GM12891 (cell line): Measurements from ENCODE around the gene MYF6.

ENCODE experiments used
- DNase-seq: peaks from one replicate; pipeline ENCODE4 v3.0.0; 2011; ENCODE audit warnings: low spot score; ENCODE audit not compliant: insufficient read length
- FAIRE-seq: peaks from 2 replicates; lab custom pipeline; 2011; peaks lifted over from hg19 to GRCh38; lab: Jason Lieb, UNC
- PAX5 ChIP-seq: IDR thresholded peaks from 2 replicates; pipeline ENCODE4 v1.6.1; 2011; ENCODE audit warnings: low read length, moderate library complexity, mild to moderate bottlenecking; ENCODE audit not compliant: insufficient read depth, severe bottlenecking
- POLR2A ChIP-seq: IDR thresholded peaks from 2 replicates; pipeline ENCODE4 v1.6.1; 2011; ENCODE audit warnings: low read depth, low read length, control low read depth
- POLR2AphosphoS5 ChIP-seq: IDR thresholded peaks from 2 replicates; pipeline ENCODE4 v1.6.1; 2011; ENCODE audit warnings: low read depth, low read length, control low read depth
- POU2F2 ChIP-seq: IDR thresholded peaks from 2 replicates; pipeline ENCODE4 v1.6.1; 2011; ENCODE audit warnings: low read depth, mild to moderate bottlenecking, control low read depth, low read length, moderate library complexity
- SPI1 ChIP-seq: IDR thresholded peaks from 2 replicates; pipeline ENCODE4 v1.6.1; 2011; ENCODE audit warnings: low read depth, low read length, control low read depth
- TAF1 ChIP-seq: IDR thresholded peaks from 2 replicates; pipeline ENCODE4 v1.6.1; 2011; ENCODE audit warnings: low read depth, low read length, control low read depth

MYF6 gene

DNA sequence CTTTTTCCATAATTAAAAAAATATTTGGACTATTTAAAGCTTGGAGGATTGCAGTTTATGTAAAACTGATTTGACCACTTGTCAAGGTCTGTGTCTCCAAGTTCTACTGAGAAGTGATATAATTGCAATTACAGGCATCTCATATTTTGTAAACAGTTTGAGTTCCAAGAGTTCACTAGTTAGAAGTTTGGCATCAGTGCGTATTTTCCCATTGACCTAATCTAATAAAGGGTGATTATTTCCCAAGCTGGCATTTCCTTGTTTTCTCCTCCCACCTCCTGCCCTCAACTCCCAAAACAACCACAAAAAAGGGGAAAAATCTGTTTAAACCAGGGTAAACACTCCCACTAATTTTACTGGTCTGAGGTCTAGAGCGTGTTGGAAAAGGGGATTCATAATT lies 3.0 kb upstream of the MYF6 start:
- no peak for FAIRE-seq
- TF ChIP-seq POLR2A (no peak), POU2F2 (no peak), TAF1 (no peak), POLR2AphosphoS5 (no peak), SPI1 (no peak), PAX5 (no peak)

DNA sequence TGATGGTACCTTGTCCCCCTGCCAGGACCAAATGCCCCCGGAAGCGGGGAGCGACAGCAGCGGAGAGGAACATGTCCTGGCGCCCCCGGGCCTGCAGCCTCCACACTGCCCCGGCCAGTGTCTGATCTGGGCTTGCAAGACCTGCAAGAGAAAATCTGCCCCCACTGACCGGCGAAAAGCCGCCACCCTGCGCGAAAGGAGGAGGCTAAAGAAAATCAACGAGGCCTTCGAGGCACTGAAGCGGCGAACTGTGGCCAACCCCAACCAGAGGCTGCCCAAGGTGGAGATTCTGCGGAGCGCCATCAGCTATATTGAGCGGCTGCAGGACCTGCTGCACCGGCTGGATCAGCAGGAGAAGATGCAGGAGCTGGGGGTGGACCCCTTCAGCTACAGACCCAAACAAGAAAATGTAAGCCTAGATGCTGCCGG lies 410 bp downstream of the MYF6 start:
- no peak for DNase-seq
- TF ChIP-seq POLR2A = no peak
- TF ChIP-seq POU2F2 = no peak
- TF ChIP-seq POLR2AphosphoS5 = no peak
- TF ChIP-seq PAX5 = no peak
- no peak for TF ChIP-seq TAF1
- TF ChIP-seq SPI1 = no peak
- FAIRE-seq = no peak

More for the DNA sequence above, 3.0 kb upstream of the MYF6 start:
- DNase-seq = no peak

GRCh38 chr12:80708259-80708974 lies 983 bp downstream of the MYF6 start:
- DNase-seq (no peak), FAIRE-seq (no peak)
- TF ChIP-seq SPI1 = no peak
- no peak for TF ChIP-seq POU2F2
- TF ChIP-seq TAF1 = no peak
- TF ChIP-seq PAX5 = no peak
- TF ChIP-seq POLR2AphosphoS5 = no peak
- no peak for TF ChIP-seq POLR2A

GRCh38 chr12:80708975-80709328 lies 1.5 kb downstream of the MYF6 start:
- DNase-seq = no peak
- FAIRE-seq = no peak
- no peak for TF ChIP-seq POLR2AphosphoS5
- TF ChIP-seq POLR2A = no peak
- no peak for TF ChIP-seq TAF1
- no peak for TF ChIP-seq SPI1
- no peak for TF ChIP-seq PAX5

GRCh38 chr12:80709811-80710726 lies 2.6 kb downstream of the MYF6 start:
- no peak for FAIRE-seq
- TF ChIP-seq TAF1 = no peak
- TF ChIP-seq SPI1 = no peak
- no peak for TF ChIP-seq POU2F2
- no peak for TF ChIP-seq PAX5
- TF ChIP-seq POLR2AphosphoS5 = no peak
- no peak for TF ChIP-seq POLR2A
- DNase-seq = no peak

GRCh38 chr12:80710727-80711449 lies 3.5 kb downstream of the MYF6 start:
- TF ChIP-seq POLR2A (no peak), POU2F2 (no peak), POLR2AphosphoS5 (no peak), TAF1 (no peak), PAX5 (no peak), SPI1 (no peak)
- FAIRE-seq = no peak
- no peak for DNase-seq

DNA sequence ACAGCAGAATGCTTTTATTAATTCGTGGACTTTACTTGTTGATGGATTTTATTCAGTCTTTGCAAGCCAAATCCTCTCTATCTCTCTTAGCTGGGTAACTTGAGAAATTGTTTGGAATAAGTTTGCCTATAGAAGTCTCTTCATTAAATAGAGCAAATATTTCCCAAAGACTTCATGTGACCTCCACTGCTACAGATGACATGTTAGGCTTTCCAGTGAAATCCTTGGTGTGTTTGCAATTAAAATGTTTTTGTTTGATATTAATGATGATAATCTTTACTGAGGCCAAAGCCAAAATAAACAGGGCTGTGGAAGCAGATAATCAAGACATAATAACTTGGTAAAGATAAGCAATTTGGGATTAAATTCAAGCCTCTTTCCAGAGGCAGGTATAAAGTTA lies 4.4 kb downstream of the MYF6 start:
- DNase-seq = no peak
- FAIRE-seq = no peak
- TF ChIP-seq SPI1 = no peak
- no peak for TF ChIP-seq POLR2A
- no peak for TF ChIP-seq POU2F2
- TF ChIP-seq POLR2AphosphoS5 = no peak
- TF ChIP-seq TAF1 = no peak
- no peak for TF ChIP-seq PAX5

- TF ChIP-seq POLR2A = no peak
- TF ChIP-seq POLR2AphosphoS5 = no peak
- no peak for TF ChIP-seq SPI1
- DNase-seq (no peak), FAIRE-seq (no peak)
Observed at GRCh38 chr12:80712866-80713265, 5.4 kb downstream of the MYF6 start.

- FAIRE-seq = no peak
- DNase-seq = no peak
- TF ChIP-seq POLR2AphosphoS5 (no peak), SPI1 (no peak), TAF1 (no peak), PAX5 (no peak), POU2F2 (no peak), POLR2A (no peak)
Observed at GRCh38 chr12:80713419-80713818, 6.0 kb downstream of the MYF6 start.
